ENCODE measurements around the gene SMOC1.

DNA sequence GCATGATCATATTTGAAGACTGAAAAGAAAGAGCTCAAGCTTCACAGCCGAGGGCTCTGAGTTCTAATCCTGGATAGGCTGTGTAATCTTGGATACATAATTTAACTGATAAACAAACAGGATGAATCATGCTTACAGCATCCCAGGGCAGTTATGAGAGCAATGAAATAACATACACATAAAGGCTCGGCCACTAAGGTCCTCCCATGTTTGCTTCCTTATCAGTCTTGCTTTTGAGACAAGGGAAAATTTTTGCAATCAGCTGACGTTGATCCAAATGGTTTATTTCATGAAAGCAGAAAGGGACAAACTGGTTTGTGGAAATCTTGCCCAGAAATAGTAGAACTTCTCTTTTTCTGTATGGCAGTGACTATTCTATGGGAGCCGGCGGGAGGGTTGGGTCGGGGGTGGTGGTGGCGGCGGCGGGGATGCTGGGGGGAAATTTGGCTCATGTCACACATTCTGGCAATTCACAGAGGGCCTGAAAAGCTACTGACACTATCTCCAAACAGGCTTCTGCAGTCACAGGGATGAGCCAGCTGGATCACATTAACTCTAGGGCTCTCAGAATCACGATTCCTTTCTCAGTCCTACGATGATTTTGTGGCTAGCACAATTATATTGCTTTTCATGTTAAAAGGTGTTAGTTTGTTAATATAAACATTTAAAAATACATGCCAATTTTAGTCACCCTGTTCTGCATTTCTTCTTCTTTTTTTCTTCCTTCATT lies 185.1 kb downstream of the SMOC1 start:
- no peak for TF ChIP-seq SIN3A (IDR thresholded peaks at IDR 0.05; ENCODE audit: borderline replicate concordance, insufficient read depth, low read length)
- no peak for TF ChIP-seq POLR2AphosphoS5 (IDR thresholded peaks at IDR 0.05; ENCODE audit: low read depth, low read length)

Data from PFSK-1 (cell line).